Measurements from ENCODE around the gene NF2.
"Not testable (repeated sequence)": the region's sequence is repeated elsewhere in the genome, so short reads cannot be mapped to it uniquely, and the experiment has no call there.

Gene NF2

GRCh38 chr22:29603358-29604075 lies at the start of gene NF2:
Gene NF2 (plus strand): TSS chr22:29603633. CDS start chr22:29603999, 366 bp downstream.
- DNase-seq (ENCODE audit: low read depth) = peak; percentile 97

- DNase-seq (ENCODE audit: low read depth) = no peak
These were observed 48.3 kb upstream of the NF2 start for GRCh38 chr22:29555065-29555644.

DNA sequence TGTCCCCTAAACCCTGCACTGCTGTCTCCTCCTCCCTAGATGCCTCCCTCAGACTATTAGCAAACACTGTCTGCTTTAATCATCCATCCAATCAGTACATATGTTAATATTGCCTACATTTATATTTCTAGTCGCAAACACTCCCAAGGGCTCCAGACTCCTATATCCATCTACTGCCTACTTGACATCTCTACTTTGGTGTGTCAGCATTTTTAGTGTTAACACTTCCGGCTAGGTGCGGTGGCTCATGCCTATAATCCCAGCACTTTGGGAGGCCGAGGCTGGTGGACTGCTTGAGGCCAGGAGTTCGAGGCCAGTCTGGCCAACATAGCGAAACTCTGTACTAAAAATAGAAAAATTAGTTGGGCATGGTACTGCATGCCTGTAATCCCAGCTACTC lies 44.4 kb upstream of the NF2 start:
- no peak for DNase-seq (ENCODE audit: low read depth)

GRCh38 chr22:29559853-29560252 lies 43.6 kb upstream of the NF2 start:
- no peak for DNase-seq (ENCODE audit: low read depth)

- DNase-seq (ENCODE audit: low read depth) = no peak
These were observed 39.6 kb upstream of the NF2 start for GRCh38 chr22:29563652-29564460.

- not testable (repeated sequence) for DNase-seq (ENCODE audit: low read depth)
These were observed 36.9 kb upstream of the NF2 start for GRCh38 chr22:29566513-29566912.

DNA sequence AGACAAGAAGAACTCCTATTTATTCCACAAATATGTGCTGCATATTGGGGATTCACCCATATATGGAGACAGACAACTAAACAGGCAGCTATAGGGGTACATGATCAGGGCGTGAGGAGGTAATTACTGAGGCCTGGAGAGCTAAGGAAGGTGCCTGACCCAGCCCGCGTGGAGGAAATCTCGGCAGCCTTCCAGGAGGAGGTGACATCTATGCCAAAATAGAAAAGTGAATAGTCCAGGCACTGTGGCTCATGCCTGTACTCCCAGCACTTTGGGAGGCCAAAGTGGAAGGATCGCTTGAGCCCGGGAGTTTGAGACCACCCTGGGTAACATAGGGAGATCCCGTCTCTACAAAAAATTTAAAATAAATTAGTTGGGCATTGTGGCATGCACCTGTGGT lies 36.1 kb upstream of the NF2 start:
- DNase-seq (ENCODE audit: low read depth) = no peak

- no peak for DNase-seq (ENCODE audit: low read depth)
These were observed 34.3 kb upstream of the NF2 start for GRCh38 chr22:29569011-29569678.

DNA sequence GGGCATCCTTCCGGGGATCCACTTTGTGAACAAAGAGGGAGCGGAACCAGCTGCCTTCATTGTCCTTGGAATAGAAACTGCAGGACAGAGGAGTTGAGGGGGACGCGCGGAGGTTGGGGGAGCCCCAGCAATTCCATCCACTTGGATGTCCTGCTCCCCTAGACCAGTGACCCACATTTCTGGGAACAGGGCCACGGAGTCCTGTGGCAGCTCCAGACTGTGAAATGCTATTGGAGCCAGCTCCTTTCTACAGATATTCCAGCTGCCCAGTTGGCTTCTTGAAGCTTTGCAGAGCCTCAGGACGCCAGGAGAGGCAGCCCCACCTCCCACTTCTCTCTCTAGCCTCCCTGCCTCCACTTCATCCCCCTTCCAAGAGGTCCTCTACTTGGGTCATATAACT lies 33.0 kb upstream of the NF2 start:
- DNase-seq (ENCODE audit: low read depth) = no peak

- DNase-seq (ENCODE audit: low read depth) = no peak
These were observed 32.4 kb upstream of the NF2 start for GRCh38 chr22:29570912-29571549.

GRCh38 chr22:29574762-29575450 lies 28.5 kb upstream of the NF2 start:
- no peak for DNase-seq (ENCODE audit: low read depth)

- DNase-seq (ENCODE audit: low read depth) = no peak
These were observed 24.8 kb upstream of the NF2 start for GRCh38 chr22:29578462-29579200.

DNA sequence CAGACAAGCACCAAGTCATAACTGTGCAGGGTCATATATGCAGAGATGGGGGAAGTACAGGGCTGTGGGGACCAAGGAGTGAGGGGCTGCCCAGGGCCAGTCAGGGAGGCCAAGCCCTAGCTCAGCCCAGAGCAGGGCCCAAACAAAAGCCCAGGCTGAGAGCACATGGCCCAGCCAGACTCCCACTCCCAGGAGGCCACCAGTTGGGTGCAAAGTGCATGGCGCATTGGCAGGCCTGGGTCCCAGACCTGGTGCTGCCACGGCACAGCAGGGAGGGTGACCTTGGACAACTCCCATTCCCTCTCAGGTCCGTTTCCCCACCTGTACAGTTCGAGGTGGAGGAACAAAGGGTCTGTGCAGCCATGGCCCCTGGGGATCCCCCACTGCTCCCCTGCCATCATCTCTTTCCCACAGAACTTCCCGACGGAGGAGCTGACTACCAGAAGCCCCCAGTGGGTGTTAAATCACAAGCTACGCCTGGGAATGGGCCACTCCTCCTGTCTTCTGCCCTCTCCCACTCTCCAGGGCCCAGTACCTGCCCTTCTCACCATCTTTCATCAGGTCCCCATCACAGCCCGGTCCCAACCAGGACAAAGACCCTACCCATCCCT lies 23.1 kb upstream of the NF2 start:
- DNase-seq (ENCODE audit: low read depth) = no peak

DNA sequence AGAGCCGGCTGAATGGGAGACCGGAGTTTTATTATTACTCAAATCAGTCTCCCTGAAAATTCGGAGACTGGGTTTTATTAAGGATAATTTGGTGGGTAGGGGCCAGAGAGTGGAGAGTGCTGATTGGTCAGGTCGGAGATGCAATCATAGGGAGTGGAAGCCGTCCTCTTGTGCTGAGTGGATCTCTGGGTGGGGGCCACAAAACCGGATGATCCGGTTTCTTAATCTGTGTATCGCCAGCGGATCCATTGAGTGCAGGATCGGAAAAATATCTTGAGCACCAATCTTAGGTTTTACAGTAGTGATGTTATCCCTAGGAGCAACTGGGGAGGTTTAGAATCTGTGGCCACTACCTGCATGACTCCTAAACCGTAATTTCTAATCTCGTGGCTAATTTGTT lies 21.6 kb upstream of the NF2 start:
- no peak for DNase-seq (ENCODE audit: low read depth)

DNA sequence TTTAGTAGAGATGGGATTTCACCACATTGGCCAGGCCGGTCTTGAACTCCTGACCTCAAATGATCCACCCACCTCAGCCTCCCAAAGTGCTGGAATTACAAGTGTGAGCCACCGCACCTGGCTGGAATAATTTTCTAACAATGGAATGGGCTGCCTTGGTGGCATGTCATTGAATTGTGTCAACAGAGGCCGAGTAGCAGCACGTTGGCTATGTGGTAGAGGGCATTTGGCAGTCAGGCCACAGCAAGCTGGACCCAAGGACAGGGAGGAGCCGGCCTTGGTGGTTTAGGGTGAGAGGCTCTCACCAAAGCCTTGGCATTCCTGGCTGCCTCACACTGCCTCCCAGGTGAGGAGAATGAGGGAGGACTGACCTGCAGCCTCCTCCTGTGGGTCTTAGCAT lies 18.5 kb upstream of the NF2 start:
- no peak for DNase-seq (ENCODE audit: low read depth)

GRCh38 chr22:29586193-29586705 lies 17.2 kb upstream of the NF2 start:
- DNase-seq (ENCODE audit: low read depth) = not testable (repeated sequence)

GRCh38 chr22:29587938-29588699 lies 15.3 kb upstream of the NF2 start:
- no peak for DNase-seq (ENCODE audit: low read depth)

- DNase-seq (ENCODE audit: low read depth) = no peak
These were observed 9.5 kb upstream of the NF2 start for GRCh38 chr22:29593923-29594322.

GRCh38 chr22:29594447-29594846 lies 9.0 kb upstream of the NF2 start:
- DNase-seq (ENCODE audit: low read depth) = not testable (repeated sequence)

All from stimulated activated CD8-positive, alpha-beta memory T cell treated with anti-CD3 and anti-CD28 coated beads, Interleukin-12 subunit alpha, Interleukin-12 subunit beta, amount 100 ng/mL, for 4 hours (primary cell).